ENCODE data around the gene SEC16A. TPM values are rescaled to one million over a fixed set of nuclear protein-coding genes. Genes with fewer than 3 reads are reported as not detected.
"Not testable (repeated sequence)": the region's sequence is repeated elsewhere in the genome, so short reads cannot be mapped to it uniquely, and the experiment has no call there.

SEC16A gene
- total RNA-seq, 1 donor from 2014 or later: 94.5 TPM

- no peaks in the 10 kb centered on the region for H3K4me1 Mint-ChIP-seq (ENCODE audit: low read depth, unreplicated experiment)
- Histone ChIP-seq H3K4me3 (ENCODE audit: insufficient read depth, low read depth, low read length) (no peak overlapping the region), H2AFZ (ENCODE audit: low read depth, low read length) (no peak overlapping the region), H3K4me1 (ENCODE audit: insufficient read depth, low read length) (no peaks in the 10 kb centered on the region), H3K27me3 (ENCODE audit: insufficient read depth, low read length) (no peaks in the 10 kb centered on the region), H4K20me1 (ENCODE audit: insufficient read depth, low read length) (peaks cover 21% of the 10 kb centered on the region), H3K9ac (ENCODE audit: low read length) (no peak overlapping the region), H3K4me2 (ENCODE audit: low read length) (no peak overlapping the region), H3K27ac (ENCODE audit: low read depth, low read length) (no peak overlapping the region), H3K36me3 (ENCODE audit: insufficient read depth, low read length) (peaks cover 10% of the 10 kb centered on the region), H3K9me3 (ENCODE audit: insufficient read depth, low read depth, low read length) (no peaks in the 10 kb centered on the region), H3K79me2 (ENCODE audit: insufficient read depth, low read length) (peaks cover 9% of the 10 kb centered on the region)
- TF ChIP-seq EZH2 (IDR thresholded peaks at IDR 0.05; ENCODE audit: insufficient read depth, low read length): no peak
- TF ChIP-seq CTCF (IDR thresholded peaks at IDR 0.05; ENCODE audit: insufficient read depth, low read depth, low read length): no peak
- H3K9me3 Mint-ChIP-seq (ENCODE audit: unreplicated experiment): no peaks in the 10 kb centered on the region
- H3K4me3 Mint-ChIP-seq (ENCODE audit: unreplicated experiment): no peak overlapping the region
- DNase-seq (ENCODE audit: low read depth) (no peak), FAIRE-seq (no peak)
- peaks cover 1% of the 10 kb centered on the region for H3K36me3 Mint-ChIP-seq (ENCODE audit: low read depth, unreplicated experiment)
- no peak overlapping the region for H3K27ac Mint-ChIP-seq (ENCODE audit: unreplicated experiment)
- H3K27me3 Mint-ChIP-seq (ENCODE audit: low read depth, unreplicated experiment): no peaks in the 10 kb centered on the region
Observed at GRCh38 chr9:136429075-136429628, 53.7 kb downstream of the SEC16A start.

GRCh38 chr9:136426787-136427186, 56.1 kb downstream of the SEC16A start:
- peaks cover 4% of the 10 kb centered on the region for H3K79me2 ChIP-seq (ENCODE audit: insufficient read depth, low read length)
- H3K27ac ChIP-seq (ENCODE audit: low read depth, low read length): no peak overlapping the region
- H3K4me1 Mint-ChIP-seq (ENCODE audit: low read depth, unreplicated experiment): no peaks in the 10 kb centered on the region
- no peak for FAIRE-seq
- H2AFZ ChIP-seq (ENCODE audit: low read depth, low read length): no peak overlapping the region
- peak; percentile 30 for DNase-seq (ENCODE audit: low read depth)
- H3K4me1 ChIP-seq (ENCODE audit: insufficient read depth, low read length): no peaks in the 10 kb centered on the region
- no peak overlapping the region for H3K4me3 ChIP-seq (ENCODE audit: insufficient read depth, low read depth, low read length)
- TF ChIP-seq EZH2 (IDR thresholded peaks at IDR 0.05; ENCODE audit: insufficient read depth, low read length): no peak
- no peak for TF ChIP-seq CTCF (IDR thresholded peaks at IDR 0.05; ENCODE audit: insufficient read depth, low read depth, low read length)
- no peaks in the 10 kb centered on the region for H3K9me3 ChIP-seq (ENCODE audit: insufficient read depth, low read depth, low read length)
- H3K9me3 Mint-ChIP-seq (ENCODE audit: unreplicated experiment): no peaks in the 10 kb centered on the region
- no peak overlapping the region for H3K4me2 ChIP-seq (ENCODE audit: low read length)
- no peak overlapping the region for H3K4me3 Mint-ChIP-seq (ENCODE audit: unreplicated experiment)
- no peaks in the 10 kb centered on the region for H3K27me3 ChIP-seq (ENCODE audit: insufficient read depth, low read length)
- H4K20me1 ChIP-seq (ENCODE audit: insufficient read depth, low read length): peaks cover 21% of the 10 kb centered on the region
- H3K36me3 ChIP-seq (ENCODE audit: insufficient read depth, low read length): peaks cover 15% of the 10 kb centered on the region
- H3K27ac Mint-ChIP-seq (ENCODE audit: unreplicated experiment): no peak overlapping the region
- no peak overlapping the region for H3K9ac ChIP-seq (ENCODE audit: low read length)
- no peaks in the 10 kb centered on the region for H3K27me3 Mint-ChIP-seq (ENCODE audit: low read depth, unreplicated experiment)
- peaks cover 1% of the 10 kb centered on the region for H3K36me3 Mint-ChIP-seq (ENCODE audit: low read depth, unreplicated experiment)

- not testable (repeated sequence) for H3K4me3 Mint-ChIP-seq (ENCODE audit: unreplicated experiment); H3K9ac ChIP-seq (ENCODE audit: low read length); H3K36me3 Mint-ChIP-seq (ENCODE audit: low read depth, unreplicated experiment); H3K27me3 Mint-ChIP-seq (ENCODE audit: low read depth, unreplicated experiment); H3K4me1 ChIP-seq (ENCODE audit: insufficient read depth, low read length); H3K4me1 Mint-ChIP-seq (ENCODE audit: low read depth, unreplicated experiment); H3K4me3 ChIP-seq (ENCODE audit: insufficient read depth, low read depth, low read length); H3K27me3 ChIP-seq (ENCODE audit: insufficient read depth, low read length); H3K9me3 ChIP-seq (ENCODE audit: insufficient read depth, low read depth, low read length); H3K4me2 ChIP-seq (ENCODE audit: low read length); FAIRE-seq; H3K27ac Mint-ChIP-seq (ENCODE audit: unreplicated experiment); H3K9me3 Mint-ChIP-seq (ENCODE audit: unreplicated experiment); H3K79me2 ChIP-seq (ENCODE audit: insufficient read depth, low read length); H2AFZ ChIP-seq (ENCODE audit: low read depth, low read length); H3K27ac ChIP-seq (ENCODE audit: low read depth, low read length); DNase-seq (ENCODE audit: low read depth)
- Histone ChIP-seq H4K20me1 (ENCODE audit: insufficient read depth, low read length) (peaks cover 23% of the 10 kb centered on the region), H3K36me3 (ENCODE audit: insufficient read depth, low read length) (peaks cover 23% of the 10 kb centered on the region)
Observed at GRCh38 chr9:136425367-136425766, 57.5 kb downstream of the SEC16A start.
